Peyer's patch (tissue), 4 donors: ENCODE data around the gene HEPN1. TPM values are rescaled to one million over a fixed set of nuclear protein-coding genes. Genes with fewer than 3 reads are reported as not detected.

Experiments used
- DNase-seq, 3 donors: peaks; one replicate each; pipeline ENCODE4 v3.0.0-alpha.2; 2017 to 2019
- H3K27ac ChIP-seq, 4 donors: fragments of 200-600 bp; sonication (generic); one replicate each; pipeline ENCODE4 v1.5.1; 2016 to 2019
- H3K27me3 ChIP-seq, 2 donors: fragments of 200-600 bp; sonication (generic); one replicate each; pipeline ENCODE4 v1.5.1; 2019
- H3K36me3 ChIP-seq, 3 donors: fragments of 200-600 bp; sonication (generic); one replicate each; pipeline ENCODE4 v1.5.1; 2016 to 2019
- H3K4me1 ChIP-seq, 4 donors: fragments of 200-600 bp; sonication (generic); one replicate each; pipeline ENCODE4 v1.5.1; 2016 to 2019
- H3K4me3 ChIP-seq, 4 donors: fragments of 200-600 bp; sonication (generic); 1 replicate in 3 of 4; 2 replicates in 1 of 4; pipeline ENCODE4 v1.5.1; 2016 to 2019; ENCODE audit warnings: mild to moderate bottlenecking in 1 of 4
- H3K9me3 ChIP-seq, 4 donors: fragments of 200-600 bp; sonication (generic); one replicate each; pipeline ENCODE4 v1.5.1; 2016 to 2019; ENCODE audit warnings: mild to moderate bottlenecking in 1 of 4
- POLR2A ChIP-seq, 2 donors: fragments of 450-650 bp; IDR thresholded peaks; one replicate each; pipeline ENCODE4 v1.5.1; 2017; ENCODE audit warnings: antibody characterized with exemption in 2 of 2, mild to moderate bottlenecking in 2 of 2, moderate library complexity in 2 of 2
- total RNA-seq, 4 donors: library from RNA; depleted of rRNA; stranded (reverse); fragments of >200 nt; gene quantifications; one replicate each; pipeline ENCODE4 v1.1.0, GENCODE V29; 2016
- TF ChIP-seq, protein P1 (sequence below), 6 experiments: fragments of 450-650 bp in 4 of 6; fragments of 200-600 bp in 2 of 6; sonication (generic) in 1 of 6; IDR thresholded peaks; one replicate each; pipeline ENCODE4 v1.5.1; 2017 to 2019; ENCODE audit warnings: antibody characterized with exemption in 6 of 6, mild to moderate bottlenecking in 3 of 6, moderate library complexity in 1 of 6

Gene HEPN1
- total RNA-seq, 4 donors from 2014 or later, result not detected

DNA sequence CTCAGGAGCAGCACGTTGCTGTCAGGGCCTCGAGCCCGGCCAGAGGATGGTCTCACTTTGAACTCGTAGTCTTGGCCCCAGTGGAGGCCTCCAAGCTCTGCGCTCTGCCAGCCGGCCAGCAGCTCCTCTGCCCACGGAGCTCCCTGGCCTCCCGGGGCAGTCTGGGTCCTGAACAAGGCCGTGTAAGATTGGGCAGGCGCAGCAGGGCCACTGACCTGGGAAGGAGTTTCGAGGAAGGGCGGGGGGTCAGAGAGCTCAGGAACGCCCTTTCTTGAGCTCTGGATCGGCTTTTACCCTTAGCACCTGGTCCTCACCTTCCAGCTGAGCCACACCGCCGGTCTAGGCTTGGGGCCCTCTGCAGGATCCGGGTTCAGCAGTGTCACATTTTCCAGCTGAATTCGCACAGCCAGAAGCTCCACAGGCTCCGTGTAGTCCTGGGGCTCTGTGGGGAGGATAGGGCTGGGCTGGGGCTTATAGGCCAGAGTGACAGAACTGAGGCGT lies 23.5 kb upstream of the HEPN1 start:
- H3K4me3 ChIP-seq, result peak overlapping the region in 1 of 4 donors; percentile 28

DNA sequence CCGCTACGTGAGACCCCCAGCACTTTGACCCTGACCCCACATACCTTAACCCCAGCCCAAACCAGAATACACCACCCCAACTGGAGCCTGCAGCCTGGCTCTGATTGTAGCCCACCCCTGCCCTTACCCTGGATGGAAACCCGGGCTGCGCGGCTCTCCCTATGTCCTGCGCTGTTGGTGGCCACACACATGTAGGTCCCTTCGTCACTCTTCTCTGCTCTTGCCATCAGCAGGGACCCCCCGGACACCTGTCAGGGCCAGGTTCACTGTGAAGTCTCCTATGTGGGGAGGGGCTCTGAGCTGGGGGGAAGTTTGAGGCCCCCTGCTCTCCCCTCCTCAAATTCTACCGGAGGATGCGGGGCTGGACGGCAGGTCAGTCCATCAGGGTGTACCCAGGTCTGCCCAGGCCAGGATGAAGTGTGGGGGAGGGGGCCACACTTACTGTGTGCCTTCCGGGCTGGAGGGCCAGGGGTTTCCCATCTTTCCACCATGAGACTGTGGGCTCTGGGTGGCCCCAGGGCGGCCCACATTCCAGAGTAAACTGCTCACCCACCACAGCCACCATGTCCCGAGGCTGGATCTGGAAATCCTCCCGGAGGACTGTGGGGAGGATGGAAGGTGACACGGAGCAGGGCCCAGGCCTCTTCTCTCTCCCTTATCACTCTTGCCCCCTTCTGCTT lies 22.8 kb upstream of the HEPN1 start:
- peak overlapping the region in 1 of 4 donors; percentile 28 for H3K4me3 ChIP-seq
- DNase-seq, result no peak
- H3K27ac ChIP-seq, result peak overlapping the region in 2 of 4 donors; percentile 63 to 70
- no peaks in the 10 kb centered on the region for H3K4me1 ChIP-seq
- H3K9me3 ChIP-seq, result no peaks in the 10 kb centered on the region
- H3K27me3 ChIP-seq, result no peaks in the 10 kb centered on the region
- TF ChIP-seq POLR2A (IDR thresholded peaks at IDR 0.05), result no peak
- TF ChIP-seq, protein P1, sequence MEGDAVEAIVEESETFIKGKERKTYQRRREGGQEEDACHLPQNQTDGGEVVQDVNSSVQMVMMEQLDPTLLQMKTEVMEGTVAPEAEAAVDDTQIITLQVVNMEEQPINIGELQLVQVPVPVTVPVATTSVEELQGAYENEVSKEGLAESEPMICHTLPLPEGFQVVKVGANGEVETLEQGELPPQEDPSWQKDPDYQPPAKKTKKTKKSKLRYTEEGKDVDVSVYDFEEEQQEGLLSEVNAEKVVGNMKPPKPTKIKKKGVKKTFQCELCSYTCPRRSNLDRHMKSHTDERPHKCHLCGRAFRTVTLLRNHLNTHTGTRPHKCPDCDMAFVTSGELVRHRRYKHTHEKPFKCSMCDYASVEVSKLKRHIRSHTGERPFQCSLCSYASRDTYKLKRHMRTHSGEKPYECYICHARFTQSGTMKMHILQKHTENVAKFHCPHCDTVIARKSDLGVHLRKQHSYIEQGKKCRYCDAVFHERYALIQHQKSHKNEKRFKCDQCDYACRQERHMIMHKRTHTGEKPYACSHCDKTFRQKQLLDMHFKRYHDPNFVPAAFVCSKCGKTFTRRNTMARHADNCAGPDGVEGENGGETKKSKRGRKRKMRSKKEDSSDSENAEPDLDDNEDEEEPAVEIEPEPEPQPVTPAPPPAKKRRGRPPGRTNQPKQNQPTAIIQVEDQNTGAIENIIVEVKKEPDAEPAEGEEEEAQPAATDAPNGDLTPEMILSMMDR (IDR thresholded peaks at IDR 0.05), result no peak
- no peaks in the 10 kb centered on the region for H3K36me3 ChIP-seq

More for the DNA sequence above, 23.5 kb upstream of the HEPN1 start:
- no peak for DNase-seq
- TF ChIP-seq POLR2A (IDR thresholded peaks at IDR 0.05), result no peak
- TF ChIP-seq, protein P1 (IDR thresholded peaks at IDR 0.05), result no peak
- H3K36me3 ChIP-seq, result no peaks in the 10 kb centered on the region
- H3K27me3 ChIP-seq, result no peaks in the 10 kb centered on the region
- H3K27ac ChIP-seq, result peak overlapping the region in 2 of 4 donors; percentile 8 to 70
- no peaks in the 10 kb centered on the region for H3K9me3 ChIP-seq
- H3K4me1 ChIP-seq, result no peaks in the 10 kb centered on the region

DNA sequence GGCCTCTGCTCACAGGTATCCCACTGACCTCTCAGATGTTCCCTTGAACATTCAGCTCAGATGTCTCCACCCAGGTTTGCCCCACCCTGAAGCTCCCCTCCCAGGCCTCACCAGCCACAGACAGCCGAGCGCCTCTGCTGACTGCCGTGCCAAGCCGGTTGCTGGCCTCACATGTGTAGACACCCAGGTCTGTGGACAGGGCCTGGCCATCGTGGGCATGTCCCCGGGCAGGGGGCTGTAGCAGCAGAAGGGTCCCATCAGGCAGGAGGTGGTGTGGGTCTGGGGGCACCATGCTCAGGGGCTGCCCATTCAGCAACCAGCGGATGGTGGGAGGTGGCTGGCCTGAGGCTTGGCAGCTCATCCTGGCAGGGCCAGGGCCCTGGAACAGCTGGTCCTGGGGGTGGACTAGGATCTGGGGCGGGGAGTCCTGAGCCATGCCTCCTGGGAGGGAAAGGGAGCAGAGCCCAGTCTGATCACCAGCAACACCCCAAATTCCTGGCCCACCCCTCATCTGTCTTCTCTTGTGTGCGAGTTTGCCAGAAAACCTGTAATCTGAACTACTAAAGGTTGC lies 22.1 kb upstream of the HEPN1 start:
- no peaks in the 10 kb centered on the region for H3K27me3 ChIP-seq
- H3K9me3 ChIP-seq, result no peaks in the 10 kb centered on the region
- H3K36me3 ChIP-seq, result no peaks in the 10 kb centered on the region
- H3K27ac ChIP-seq, result peak overlapping the region in 3 of 4 donors; percentile 27 to 70 (median 63)
- TF ChIP-seq POLR2A (IDR thresholded peaks at IDR 0.05), result no peak
- TF ChIP-seq, protein P1 (IDR thresholded peaks at IDR 0.05), result no peak
- DNase-seq, result no peak
- no peaks in the 10 kb centered on the region for H3K4me1 ChIP-seq
- peak overlapping the region in 2 of 4 donors; percentile 11 to 28 for H3K4me3 ChIP-seq

DNA sequence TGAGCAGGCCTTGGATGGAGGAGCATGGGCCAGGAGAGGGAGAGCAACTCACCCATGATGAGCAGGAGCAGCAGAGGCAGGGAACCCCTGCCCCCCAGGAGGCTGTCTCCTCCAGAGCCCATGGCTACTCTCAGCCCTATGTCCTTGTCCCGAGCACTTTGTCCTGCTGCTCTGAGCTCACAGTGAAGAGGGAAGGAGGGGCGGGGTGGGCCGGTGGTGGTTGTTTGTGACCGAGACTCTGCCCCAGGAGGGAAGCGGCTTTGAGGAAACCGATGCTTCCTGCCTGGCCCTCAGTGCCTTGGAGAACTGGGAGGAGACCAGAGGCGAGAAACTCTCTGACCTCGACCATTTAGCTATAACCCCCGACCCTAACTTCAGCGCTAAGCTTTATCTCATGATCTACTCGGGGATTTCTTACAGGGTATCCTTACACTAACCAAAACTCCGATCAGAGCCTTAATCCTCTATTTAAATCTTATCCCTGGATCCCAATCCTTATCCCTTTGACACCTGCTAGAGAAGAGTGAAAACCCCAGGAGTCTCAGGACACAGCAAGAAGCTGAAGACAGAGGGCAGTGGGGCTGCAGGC lies 21.3 kb upstream of the HEPN1 start, which contains the start of gene ROBO4:
ROBO4 (minus strand) TSS at position 192 of the 589 bp plus-strand sequence; CDS start at position 122, 70 bp downstream.
- no peaks in the 10 kb centered on the region for H3K4me1 ChIP-seq
- H3K36me3 ChIP-seq, result no peaks in the 10 kb centered on the region
- no peaks in the 10 kb centered on the region for H3K9me3 ChIP-seq
- peak within 1 kb of the TSS in 2 of 4 donors; percentile 11 to 28 for H3K4me3 ChIP-seq
- no peak for DNase-seq
- H3K27me3 ChIP-seq, result no peaks in the 10 kb centered on the region
- TF ChIP-seq, protein P1 (IDR thresholded peaks at IDR 0.05), result no peak
- TF ChIP-seq POLR2A (IDR thresholded peaks at IDR 0.05), result no peak
- H3K27ac ChIP-seq, result peak within 1 kb of the TSS in 3 of 4 donors; percentile 27 to 70 (median 63)

DNA sequence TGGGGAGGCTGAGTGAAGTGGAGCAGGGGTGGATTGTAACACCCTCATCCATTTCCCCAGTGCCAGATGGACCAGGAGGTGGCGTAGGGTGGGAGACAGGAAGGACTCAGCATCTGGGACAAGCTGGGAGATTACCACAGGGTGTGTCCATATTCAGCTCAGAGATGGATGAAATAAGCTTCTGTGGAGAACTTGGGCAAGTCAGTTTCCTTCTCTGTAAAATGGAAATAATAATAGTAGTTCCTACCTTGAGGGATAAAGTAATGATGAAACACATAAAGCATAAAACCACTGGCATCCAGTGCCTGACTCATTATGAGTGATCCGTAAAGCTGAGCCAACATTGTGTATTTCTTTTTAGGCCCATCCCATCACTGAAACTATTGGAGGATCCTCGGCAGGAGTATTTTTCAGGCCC lies 20.8 kb upstream of the HEPN1 start:
- no peaks in the 10 kb centered on the region for H3K27me3 ChIP-seq
- no peak for DNase-seq
- H3K4me3 ChIP-seq, result no peak overlapping the region
- H3K36me3 ChIP-seq, result no peaks in the 10 kb centered on the region
- TF ChIP-seq, protein P1 (IDR thresholded peaks at IDR 0.05), result no peak
- no peak for TF ChIP-seq POLR2A (IDR thresholded peaks at IDR 0.05)
- H3K4me1 ChIP-seq, result no peaks in the 10 kb centered on the region
- no peaks in the 10 kb centered on the region for H3K9me3 ChIP-seq
- peak overlapping the region in 3 of 4 donors; percentile 27 to 70 (median 63) for H3K27ac ChIP-seq
